ENCODE measurements around the gene RARG.

Gene RARG

DNA sequence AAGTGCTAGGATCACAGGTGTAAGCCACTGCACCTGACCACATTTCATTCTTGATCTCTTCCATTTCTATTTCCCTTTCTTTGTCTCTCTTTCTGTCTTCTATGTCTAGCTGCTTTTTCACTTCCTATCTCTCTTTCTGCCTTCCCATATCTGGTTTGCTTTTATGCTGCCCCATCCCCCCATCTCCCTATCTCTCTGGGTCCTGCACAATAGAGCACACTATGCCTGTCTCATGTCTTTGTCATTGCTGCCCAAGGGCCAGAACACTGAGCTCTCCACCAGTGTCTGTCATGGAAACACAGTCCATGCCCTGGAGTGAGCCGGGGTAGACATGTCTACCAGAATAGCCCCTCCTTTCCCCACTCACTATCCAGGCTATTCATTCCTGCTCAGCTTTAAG, 12.3 kb upstream of the RARG start:
- DNase-seq: no peak

DNA sequence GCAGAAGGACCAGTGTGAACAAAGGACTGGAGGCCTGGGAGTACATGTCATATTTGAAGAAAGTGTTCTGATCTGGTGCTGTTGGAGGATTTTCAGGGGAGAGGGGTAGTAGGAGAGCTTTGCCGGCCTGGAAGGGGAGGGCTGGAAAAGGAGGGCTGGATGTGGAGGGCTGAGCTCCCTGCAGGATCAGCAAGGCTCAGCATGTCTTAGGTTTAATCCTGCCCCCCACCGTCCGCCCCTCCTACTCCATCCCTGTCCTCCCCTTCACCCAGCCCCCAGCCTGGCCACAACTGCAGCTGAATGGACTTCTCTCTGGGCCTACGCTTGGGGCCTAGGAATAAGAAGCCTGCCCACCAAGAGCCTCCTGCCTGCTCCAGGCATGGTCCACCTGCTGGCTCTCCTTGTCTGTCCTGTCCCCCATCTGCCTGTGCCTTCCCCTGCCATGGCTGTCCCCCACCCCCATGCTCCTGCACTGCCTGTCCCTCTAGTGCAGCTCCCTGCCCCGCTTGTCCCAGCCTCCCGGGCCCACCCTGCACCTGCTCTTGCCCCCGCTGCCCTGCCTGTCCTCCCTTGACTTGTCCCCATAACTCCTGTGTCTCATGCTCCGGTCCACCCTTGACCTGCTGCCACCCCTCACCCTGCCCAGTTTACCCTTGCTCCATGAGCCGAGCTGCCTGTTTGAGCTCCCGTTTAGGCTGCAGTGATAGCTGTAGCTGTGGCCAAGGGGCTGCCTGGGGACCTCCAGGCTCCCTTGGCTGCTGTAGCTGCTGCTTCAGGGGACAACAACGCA, 9.8 kb upstream of the RARG start:
- peak; percentile 5 for DNase-seq

DNA sequence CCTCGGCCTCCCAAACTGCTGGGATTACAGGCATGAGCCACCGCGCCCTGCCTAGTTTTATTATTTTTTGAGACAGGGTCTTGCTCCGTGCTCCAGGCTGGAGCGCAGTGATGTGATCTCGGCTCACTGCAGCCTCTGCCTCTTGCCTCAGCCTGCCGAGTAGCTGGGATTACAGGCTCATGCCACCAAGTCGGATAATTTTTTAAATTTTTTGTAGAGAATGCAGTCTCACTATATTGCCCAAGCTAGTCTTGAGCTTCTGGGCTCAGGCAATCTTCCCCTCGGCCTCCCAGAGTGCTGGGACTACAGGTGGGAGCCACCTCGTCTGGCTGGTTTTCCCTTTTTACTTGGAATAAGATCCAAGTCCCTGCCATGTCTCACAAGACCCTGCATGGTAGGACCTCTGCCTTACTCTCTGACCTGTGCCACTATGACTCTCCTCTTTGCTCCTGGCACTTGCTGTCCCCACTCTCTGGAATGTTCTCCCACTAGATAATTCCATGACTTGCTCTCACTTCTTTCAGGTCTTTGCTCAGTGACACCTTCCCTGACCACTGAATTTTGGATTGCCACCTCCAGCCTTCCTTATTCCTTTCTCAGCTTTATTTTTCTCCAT, 7.7 kb upstream of the RARG start:
- DNase-seq: no peak

DNA sequence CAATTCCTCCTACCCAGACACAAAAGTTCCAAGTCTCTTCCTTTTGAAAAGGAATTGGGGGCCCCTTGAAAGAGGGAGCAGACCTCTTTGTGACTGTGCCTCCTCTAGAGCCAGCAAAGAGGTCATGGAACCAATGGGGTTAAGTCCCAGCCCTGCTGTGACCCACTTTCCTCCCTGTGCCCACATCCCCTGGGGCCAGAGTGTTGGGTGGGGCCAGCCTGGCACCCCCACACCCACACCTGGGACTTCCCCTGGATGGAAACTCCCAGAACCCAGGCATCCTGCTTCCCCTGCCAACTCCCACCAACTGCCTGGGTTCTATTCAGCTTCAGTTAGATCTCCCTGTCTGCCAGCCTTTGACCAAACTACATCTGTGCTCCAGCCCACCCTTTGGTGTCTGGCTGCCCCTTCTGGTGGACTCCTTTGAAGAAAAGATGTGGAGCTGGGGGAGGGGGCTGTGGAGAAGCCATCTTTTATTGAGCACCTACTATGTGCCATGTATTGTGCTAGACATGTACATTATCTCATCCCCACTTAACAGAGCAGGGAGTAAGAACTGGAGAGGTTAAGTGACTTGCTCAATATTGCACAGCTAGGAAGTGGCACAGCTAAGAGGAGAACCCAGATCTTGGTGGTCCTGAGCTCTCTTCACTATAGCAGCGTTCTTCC, 4.6 kb upstream of the RARG start:
- no peak for DNase-seq

DNA sequence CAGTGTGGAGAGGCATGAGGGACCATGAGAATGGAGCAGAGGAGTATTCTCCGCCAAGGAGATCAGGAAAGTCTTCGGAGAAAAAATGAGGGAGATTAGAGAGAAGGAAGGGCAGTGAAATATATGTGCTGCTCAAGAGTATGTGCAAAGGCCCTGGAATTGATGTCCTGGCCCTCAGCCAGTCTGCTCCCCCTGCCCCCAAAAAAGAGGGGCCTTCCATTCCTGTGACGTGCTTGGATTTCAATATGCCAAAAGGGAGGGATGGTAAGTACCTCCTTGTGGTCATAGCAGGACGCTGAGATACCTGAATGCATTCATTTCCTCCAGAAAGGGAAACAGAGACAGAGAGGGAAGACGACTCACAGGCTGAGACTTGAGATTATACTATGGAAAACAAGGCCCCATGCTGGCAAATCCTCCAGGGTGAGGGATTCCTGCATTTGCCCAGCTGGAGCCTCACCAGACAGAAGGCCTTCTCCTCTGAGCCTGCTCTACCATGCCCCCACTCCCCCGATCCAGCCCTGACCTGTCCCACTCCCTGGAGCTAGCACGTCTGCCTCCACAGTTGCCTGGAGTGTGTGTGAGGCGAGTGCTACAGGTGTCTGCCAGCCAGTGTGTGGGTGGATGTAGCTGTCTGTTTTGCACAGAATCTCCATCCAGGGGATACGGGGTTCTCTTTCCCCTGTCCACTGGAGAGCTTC, 3.9 kb upstream of the RARG start:
- DNase-seq: no peak

DNA sequence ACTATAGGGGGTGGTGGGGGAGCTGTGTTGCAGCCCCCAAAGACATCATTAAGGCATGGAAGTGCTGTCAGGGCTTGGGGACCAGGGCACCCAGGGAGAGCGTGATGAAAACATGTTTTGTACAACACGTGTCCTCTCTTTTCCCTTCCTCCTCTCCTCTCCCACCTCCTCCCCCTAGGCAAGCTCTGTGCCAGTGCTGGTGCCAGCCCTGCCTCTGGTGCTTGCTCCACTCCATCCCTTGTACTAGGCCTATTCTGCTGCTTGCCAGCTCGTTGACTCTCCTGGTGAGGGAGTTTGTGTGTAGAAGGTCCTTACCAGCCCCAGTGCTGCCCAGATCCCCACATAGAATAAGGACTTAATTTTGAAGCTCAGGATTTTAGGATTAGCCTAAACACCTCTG, 3.2 kb upstream of the RARG start:
- DNase-seq: no peak

DNA sequence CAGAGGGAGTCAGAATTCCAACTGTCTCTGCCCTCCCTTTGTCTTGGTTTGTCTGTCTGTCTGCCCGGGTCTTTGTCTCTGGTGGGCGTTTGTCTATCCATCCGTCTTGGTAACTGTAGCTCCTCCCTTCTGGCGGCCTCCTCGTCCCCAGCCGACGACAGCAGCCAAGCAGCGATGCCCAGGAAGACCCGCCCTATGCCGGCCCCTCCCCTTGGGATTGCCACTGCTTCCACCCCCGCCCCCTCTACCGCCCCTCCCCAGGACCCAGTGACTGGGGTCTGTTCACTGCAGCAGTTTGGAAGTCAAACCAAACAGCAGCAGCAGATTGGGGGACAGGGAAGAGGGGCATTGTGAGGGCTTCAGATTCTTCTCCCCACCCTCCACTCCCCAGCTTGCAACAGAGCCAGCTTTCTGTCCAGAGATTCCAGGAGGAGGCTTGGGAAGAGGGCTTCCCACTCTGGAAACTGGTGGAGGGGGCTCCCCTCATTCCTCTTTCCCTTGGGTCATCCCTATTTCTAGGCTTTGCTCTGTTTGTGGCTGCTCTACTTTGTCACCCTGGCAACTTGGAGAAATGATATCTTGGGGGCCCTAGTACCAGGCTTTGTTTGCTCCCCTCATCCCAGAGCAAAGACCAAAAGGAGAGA, 2.4 kb upstream of the RARG start:
- no peak for DNase-seq

DNA sequence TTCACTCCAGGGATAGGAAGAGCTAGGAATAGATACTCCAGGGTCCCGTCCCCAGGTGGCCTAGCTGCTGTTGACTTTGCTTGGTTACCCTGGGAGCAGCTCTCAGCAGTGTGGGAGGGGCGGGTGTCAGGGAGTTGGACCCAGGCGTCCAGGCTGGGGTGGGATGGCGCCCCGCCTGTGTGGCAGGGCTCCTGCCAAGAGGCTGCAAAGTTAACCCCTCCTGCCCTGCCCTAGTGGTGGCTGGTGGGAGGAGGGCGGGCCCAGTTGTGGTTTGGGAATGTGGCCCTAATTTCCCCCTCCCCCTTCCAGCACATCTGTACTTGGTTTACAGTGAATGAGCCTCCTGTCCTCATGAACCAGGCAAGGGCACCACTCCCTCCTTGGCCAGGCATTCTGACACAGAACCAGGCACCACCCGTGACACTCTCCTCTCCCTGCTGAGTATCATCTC, 1.7 kb upstream of the RARG start:
- DNase-seq: no peak

DNA sequence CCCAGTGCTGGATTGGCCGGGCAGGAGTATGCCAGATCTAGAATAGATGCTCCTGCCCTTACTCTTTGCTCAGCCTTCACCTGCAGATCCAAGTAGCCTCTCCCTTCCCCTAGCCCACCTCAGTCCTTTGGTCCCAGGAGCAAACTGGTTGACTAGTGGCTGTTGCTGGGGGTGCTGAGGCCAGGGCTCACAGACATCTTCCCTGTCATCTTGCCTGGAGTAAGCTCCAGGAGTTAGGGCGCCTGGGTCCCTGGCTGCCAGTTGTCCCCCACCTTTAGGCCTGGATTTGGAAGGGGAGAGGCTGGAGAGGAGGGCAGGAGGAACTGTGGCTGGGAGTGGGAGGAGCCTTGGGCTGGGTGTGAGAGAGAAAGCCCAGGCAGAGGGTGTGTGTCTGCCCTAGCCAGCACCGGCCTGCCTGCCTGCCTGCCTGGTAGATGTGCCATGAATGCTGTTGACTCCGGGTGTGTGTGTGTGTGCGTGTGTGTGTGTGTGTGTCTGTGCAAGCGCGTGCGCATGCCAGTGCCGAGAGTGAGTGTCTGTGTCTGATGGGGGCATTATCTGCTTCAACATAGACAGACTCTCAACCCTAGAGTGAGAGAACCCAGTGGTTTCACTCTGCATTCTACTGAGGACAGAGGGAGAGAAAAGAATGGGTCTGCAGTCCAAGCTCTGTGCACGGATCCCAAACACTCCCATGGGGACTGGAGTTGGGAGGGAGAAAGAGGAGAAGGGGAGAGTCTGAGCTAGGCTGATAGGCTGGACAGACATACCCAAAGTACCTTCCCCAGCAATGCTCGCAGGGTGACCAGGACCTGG, 845 bp upstream of the RARG start:
- no peak for DNase-seq

DNA sequence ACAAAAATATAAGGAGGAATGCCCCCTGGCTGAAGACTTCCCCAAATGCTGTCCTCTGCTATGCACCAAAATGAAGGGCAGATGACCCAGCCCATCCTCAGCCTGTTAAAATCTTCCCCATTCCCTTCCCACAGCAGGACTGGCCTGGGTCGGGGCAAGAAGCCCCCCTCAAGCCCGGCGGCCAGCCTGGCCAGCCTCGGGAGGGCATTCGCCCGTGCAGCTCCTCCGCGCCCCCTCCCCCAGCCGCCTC, 413 bp downstream of the RARG start:
- DNase-seq: no peak

DNA sequence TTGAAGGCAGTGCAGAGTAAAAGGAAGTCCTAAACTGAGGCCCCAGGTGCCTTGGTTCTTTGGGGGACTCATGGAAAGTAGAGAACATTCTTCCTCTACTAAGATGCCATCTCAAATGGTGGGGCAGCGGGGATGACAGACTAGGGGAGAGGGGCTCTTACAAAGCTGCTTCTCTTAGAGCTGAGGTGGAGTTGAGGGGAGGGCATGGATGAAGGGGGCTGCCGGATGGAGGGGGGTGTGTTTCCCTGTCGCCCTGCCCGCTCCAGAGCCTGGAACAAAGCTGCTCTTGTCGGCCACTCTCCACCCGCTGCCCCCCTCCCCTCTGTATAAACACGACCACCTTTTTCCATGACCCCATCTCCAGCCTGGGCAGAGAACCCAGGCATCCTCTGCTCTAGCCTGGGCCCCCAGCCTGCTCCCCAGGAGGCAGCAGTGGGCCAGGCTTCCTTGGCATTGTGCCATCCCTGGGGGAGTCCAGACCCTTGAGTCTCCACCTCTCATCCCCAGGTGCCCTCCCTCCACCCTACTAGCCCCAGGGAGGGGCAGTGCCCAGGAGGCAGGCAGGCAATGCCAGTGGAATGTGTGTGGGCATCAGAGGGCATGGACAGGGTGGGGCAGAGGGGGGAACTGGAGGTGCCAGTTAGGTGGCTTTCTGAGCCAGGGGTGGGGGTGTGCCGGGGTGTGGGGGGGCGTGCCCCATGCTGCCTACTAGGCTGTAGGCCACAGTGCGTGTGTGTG, 1.7 kb downstream of the RARG start:
- DNase-seq: no peak

DNA sequence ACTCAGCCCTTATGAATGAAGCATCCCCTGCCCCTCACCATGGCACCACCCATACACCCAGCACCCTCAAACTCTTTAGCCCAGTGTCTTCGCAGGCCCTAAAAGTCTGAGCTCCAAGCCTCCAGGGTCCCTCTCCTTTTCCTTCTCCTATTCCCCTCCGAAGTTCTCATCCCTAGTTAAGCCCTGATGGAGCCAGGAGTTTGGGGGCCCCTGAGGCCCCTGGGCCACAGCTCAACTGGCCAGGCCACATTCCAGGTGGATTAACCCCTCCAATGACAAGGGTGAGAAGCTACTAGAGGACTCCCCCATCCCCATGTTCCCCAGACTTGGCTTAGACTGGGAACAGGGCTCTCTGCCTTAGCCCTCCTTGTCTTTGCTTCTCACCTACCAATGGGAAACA, 2.6 kb downstream of the RARG start:
- DNase-seq: no peak

DNA sequence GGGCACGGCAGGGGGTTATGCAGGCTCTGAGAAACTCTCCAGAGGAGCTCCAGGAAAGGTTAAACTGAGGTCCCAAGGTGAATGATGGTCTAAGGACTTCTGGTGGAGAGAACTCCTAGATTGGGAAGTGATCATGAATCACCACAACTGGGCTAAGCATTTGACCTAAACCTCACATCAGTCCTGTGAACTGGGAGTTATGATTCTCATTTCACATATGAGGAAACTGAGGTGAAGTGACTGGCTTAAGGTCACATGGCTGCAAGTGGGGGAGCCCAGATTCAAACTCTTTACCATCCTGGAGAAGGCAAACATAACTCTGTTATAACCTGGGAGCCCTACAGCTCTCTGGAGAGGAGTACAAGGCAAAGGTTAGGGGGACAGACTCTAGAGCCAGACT, 4.2 kb downstream of the RARG start:
- DNase-seq: no peak

DNA sequence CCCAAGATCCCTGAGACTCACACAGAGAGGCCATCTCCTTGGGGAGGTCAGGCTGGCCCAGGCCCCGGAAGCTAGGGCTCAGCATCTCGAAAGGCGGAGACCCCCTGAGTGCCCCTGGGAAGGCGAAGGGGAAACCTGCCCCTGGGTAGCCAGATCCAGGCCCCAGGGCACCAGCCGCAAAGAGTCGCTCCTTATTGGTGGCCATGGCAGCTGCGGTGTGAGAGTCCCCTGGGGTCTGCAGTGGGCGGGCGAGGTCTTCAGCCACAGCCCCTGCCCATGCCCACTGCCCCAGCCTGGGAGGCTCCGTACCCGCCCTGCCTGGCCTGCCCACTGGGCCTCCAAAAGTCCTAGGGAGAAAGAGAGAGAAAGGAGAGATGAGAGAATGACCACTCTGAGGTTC, 4.7 kb downstream of the RARG start:
- no peak for DNase-seq

DNA sequence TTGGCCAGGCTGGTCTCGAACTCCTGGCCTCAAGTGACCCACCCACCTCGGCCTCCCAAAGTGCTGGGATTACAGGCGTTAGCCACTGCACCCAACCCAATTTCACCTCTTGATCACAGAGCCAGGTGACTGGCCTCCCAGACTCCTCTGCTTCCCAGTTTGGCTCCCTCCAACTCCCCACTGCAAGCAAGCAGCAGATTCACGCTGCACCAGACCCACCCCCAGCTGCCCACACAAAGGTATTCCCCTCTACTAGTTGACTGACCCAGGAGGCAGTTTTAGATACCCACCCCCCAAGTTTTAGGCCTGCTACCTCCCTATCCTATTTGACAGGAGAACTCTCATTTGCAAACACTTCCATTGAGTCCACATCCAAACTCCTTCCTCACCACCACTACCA, 5.2 kb downstream of the RARG start:
- no peak for DNase-seq

DNA sequence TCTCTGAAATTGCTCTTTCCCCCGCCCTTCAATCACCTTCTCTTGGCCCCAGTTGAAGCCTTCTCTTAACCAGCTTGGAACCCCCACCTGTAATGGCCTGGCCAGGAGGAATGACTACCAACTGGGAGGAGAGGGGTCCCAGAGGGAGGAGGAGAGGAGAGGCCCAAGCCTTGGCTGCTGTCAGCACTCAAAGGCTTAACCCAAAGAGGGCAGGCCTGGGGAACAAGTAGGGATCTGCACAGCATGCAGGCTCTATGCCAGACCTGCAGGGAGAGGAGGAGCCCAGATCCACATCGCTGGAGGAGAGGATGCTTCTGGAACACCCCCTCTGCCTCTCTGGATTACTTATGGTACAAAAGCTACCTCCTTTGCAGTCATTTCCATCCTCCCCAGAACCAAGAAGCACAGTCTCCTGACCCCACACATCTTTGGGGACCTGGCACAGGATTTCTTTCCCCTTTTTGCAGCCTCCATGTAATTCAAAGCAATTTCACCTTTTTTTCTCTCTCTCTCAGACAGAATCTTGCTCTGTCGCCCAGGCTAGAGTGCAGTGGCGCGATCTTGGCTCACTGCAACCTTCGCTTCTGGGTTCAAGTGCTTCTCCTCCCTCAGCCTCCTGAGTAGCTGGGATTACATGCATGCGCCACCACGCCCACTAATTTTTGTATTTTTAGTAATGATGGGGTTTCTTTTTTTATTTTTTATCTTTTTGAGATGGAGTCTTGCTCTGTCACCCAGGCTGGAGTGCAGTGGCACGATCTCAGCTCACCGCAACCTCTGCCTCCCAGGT, 6.2 kb downstream of the RARG start:
- DNase-seq: no peak

DNA sequence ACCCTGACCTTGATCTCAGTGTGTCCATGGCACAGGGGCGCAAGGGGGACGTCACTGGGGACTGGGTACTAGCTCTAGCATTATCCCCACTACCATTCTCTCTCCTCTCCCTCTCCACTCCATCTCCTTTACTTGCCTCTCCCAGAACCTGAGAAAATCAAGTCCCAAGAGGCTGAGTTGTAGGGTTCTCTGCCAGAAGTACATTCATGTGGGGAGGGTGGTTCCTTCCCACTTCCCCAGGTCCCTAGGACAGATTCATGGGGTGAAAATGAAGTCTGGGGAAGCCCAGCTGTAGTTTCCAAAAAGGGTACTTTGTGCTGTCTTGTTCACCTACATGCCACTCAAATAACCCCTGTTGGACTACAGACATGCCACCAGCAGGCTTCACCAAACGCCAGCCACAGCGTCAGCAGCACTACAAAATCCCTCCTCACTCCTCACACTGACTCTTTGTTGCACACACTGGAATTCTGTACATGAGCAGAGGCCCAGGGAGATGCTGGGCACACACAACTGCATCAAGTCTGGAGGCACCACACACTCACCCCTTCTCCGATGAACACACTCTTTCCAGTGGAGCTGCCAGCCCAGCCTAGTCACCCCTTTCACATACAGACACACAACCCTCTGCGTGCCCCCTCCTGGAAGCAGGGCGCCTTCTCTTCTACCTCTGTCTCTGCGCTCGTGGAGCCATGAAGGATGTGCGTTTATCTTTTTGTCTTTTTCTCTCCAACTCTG, 6.9 kb downstream of the RARG start:
- no peak for DNase-seq

DNA sequence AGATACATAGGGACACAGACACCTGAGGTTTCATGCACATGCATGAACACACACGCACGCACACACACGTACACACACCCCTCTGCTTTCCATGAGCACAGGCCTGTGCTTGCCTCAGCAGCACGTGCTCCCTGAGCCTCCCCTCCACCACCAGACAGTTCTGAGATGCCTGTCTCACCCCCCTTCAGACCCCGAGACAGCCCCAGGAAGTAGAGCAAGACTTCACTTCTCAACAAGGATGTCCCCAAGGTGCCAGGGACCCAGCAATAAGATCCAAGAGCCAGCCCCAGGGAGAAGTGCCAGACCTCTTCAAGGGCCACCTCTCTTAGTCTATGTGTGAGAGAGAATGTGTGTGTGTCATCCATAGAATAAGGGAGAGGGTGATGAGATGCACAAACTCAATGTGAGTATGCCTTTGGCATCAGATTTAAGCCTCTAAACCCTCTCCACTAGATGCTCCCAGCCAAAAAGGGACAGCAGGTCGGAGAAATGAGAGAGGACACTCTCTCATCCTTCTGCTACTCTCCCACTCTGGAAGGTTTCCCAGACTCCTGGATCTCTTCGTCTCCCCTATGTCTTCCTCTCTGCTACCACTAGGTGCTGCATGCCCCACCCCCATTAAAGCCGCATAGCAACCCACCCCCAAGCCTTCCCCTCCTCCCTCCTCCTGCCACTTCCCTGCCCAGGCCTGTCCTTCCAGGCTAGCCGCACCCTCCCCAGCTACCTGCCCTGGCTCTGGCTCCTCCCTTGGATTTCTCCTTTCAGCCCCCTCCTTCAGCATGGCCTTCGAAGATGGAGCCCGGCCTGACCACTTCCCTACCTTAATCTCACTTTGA, 7.7 kb downstream of the RARG start:
- peak; percentile 82 for DNase-seq

DNA sequence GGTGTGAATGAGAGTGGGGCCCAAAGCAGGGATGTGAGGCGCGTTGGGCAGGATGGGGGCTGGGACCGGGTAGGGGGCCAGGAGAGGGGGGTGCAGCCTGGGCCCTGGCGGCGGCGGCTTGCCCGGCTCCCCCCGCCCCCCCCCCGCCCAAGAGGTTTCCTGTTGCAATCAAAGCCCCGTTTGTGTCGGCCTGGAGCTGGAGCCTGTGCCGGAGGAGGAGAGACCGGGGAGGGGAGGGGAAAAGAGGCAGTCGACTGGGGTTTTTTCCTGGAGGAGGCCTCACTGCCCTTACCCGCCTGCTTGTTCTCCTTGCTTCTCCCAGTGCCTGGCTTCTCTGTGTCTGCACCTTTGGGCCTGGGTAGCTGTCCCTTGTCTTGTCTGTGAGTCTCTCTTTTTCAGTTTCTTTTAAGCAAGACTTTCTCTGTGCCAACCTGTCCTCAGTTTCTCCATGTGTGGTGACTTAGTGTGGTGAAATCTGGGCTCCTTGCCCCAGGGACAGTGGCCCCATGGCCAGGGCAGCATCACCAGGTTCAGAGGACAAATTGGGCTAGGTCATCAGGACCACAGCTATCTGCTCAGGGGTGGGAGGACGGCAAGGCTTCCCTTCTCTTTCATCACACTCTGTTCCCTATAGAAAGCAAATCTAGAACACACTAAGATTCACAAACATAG, 8.5 kb downstream of the RARG start:
- no peak for DNase-seq

Measured in 8988T (cell line).